ENCODE results near the gene HNF4A. TPM values are rescaled to one million over a fixed set of nuclear protein-coding genes. Genes with fewer than 3 reads are reported as not detected.

HNF4A gene
- 0.04 TPM for polyA plus RNA-seq (2013, experiment 1 of 2)
- polyA plus RNA-seq (2013, experiment 2 of 2), result 0.03 TPM

GRCh38 chr20:44355498-44356352, at the start of gene HNF4A:
Gene HNF4A, plus strand, starts transcription at chr20:44355699. Its CDS starts 106 bp downstream, at chr20:44355805.
- Histone ChIP-seq H3K79me1 (ENCODE audit: low read depth, low read length) (no peaks in the 10 kb centered on the region), H3K9me3 (replicated peaks in 1 of 2; ENCODE audit: control insufficient read depth in 2 of 2, insufficient read depth in 1 of 2, low read depth in 1 of 2, low read length in 2 of 2) (no peaks in the 10 kb centered on the region), H2BK5ac (ENCODE audit: low read length) (no peak within 1 kb of the TSS), H3K4ac (ENCODE audit: low read length) (no peak within 1 kb of the TSS), H2BK120ac (ENCODE audit: low read depth, low read length) (peak within 1 kb of the TSS; percentile 27), H2AK5ac (ENCODE audit: low read depth, low read length) (peak within 1 kb of the TSS; percentile 42), H2BK15ac (ENCODE audit: low read length) (no peak within 1 kb of the TSS), H3K4me2 (ENCODE audit: insufficient read depth, low read length, poor library complexity, severe bottlenecking) (no peak within 1 kb of the TSS), H3K4me3 (ENCODE audit: low read length in 2 of 2) (no peak within 1 kb of the TSS), H4K8ac (ENCODE audit: low read depth, low read length) (no peak within 1 kb of the TSS), H3K23ac (ENCODE audit: low read depth, low read length, poor library complexity) (peak within 1 kb of the TSS; percentile 46), H3K18ac (ENCODE audit: low read length) (peak within 1 kb of the TSS; percentile 73), H4K91ac (ENCODE audit: low read depth, low read length, poor library complexity) (no peak within 1 kb of the TSS), H3K9ac (ENCODE audit: low read depth, low read length, poor library complexity) (no peak within 1 kb of the TSS), H3K27ac (replicated peaks; ENCODE audit: low read length) (no peak within 1 kb of the TSS), H3K14ac (ENCODE audit: low read length) (peak within 1 kb of the TSS; percentile 42), H3K27me3 (ENCODE audit: control insufficient read depth in 3 of 3, insufficient read depth in 3 of 3, low read depth in 1 of 3, low read length in 3 of 3) (peaks cover 0 to 17% (median 0%) of the 10 kb centered on the region in 3 experiments), H2AFZ (ENCODE audit: low read length) (peak within 1 kb of the TSS; percentile 48), H3K4me1 (ENCODE audit: control insufficient read depth in 2 of 2, insufficient read depth in 1 of 2, low read depth in 1 of 2, low read length in 2 of 2) (peaks cover 2 to 13% of the 10 kb centered on the region in 2 donors), H2BK12ac (ENCODE audit: low read length) (no peak within 1 kb of the TSS), H3K36me3 (replicated peaks in 1 of 2; ENCODE audit: control insufficient read depth in 2 of 2, insufficient read depth in 2 of 2, low read length in 2 of 2) (no peaks in the 10 kb centered on the region)
- no peak for DNase-seq (ENCODE audit: low spot score)
- WGBS, 2 donors (ENCODE audit: extremely low coverage in 2 of 2, insufficient read length in 2 of 2, insufficient replicate concordance in 1 of 2), result no CpG with 5 or more reads among the region's 40 CpGs

GRCh38 chr20:44306927-44307326, 48.6 kb upstream of the HNF4A start:
- H3K4me1 ChIP-seq (ENCODE audit: control insufficient read depth in 2 of 2, insufficient read depth in 1 of 2, low read depth in 1 of 2, low read length in 2 of 2), result peaks cover 4 to 8% of the 10 kb centered on the region in 2 donors
- H4K91ac ChIP-seq (ENCODE audit: low read depth, low read length, poor library complexity), result no peak overlapping the region
- H2BK12ac ChIP-seq (ENCODE audit: low read length), result no peak overlapping the region
- H2AK5ac ChIP-seq (ENCODE audit: low read depth, low read length), result no peak overlapping the region
- no peaks in the 10 kb centered on the region for H3K9me3 ChIP-seq (replicated peaks in 1 of 2; ENCODE audit: control insufficient read depth in 2 of 2, insufficient read depth in 1 of 2, low read depth in 1 of 2, low read length in 2 of 2)
- H3K27ac ChIP-seq (replicated peaks; ENCODE audit: low read length), result no peak overlapping the region
- H4K8ac ChIP-seq (ENCODE audit: low read depth, low read length), result no peak overlapping the region
- no peak overlapping the region for H3K14ac ChIP-seq (ENCODE audit: low read length)
- H2BK120ac ChIP-seq (ENCODE audit: low read depth, low read length), result no peak overlapping the region
- no peak overlapping the region for H2AFZ ChIP-seq (ENCODE audit: low read length)
- no peak overlapping the region for H2BK15ac ChIP-seq (ENCODE audit: low read length)
- H3K18ac ChIP-seq (ENCODE audit: low read length), result no peak overlapping the region
- no peak overlapping the region for H3K4ac ChIP-seq (ENCODE audit: low read length)
- no peaks in the 10 kb centered on the region for H3K36me3 ChIP-seq (replicated peaks in 1 of 2; ENCODE audit: control insufficient read depth in 2 of 2, insufficient read depth in 2 of 2, low read length in 2 of 2)
- peaks cover 9% of the 10 kb centered on the region for H3K79me1 ChIP-seq (ENCODE audit: low read depth, low read length)
- WGBS, 2 donors (ENCODE audit: extremely low coverage in 2 of 2, insufficient read length in 2 of 2, insufficient replicate concordance in 1 of 2), result no CpG with 5 or more reads among the region's 9 CpGs
- H3K23ac ChIP-seq (ENCODE audit: low read depth, low read length, poor library complexity), result no peak overlapping the region
- DNase-seq (ENCODE audit: low spot score), result no peak
- H3K4me2 ChIP-seq (ENCODE audit: insufficient read depth, low read length, poor library complexity, severe bottlenecking), result no peak overlapping the region
- peaks cover 0 to 4% (median 3%) of the 10 kb centered on the region in 3 experiments for H3K27me3 ChIP-seq (ENCODE audit: control insufficient read depth in 3 of 3, insufficient read depth in 3 of 3, low read depth in 1 of 3, low read length in 3 of 3)
- no peak overlapping the region for H2BK5ac ChIP-seq (ENCODE audit: low read length)
- H3K4me3 ChIP-seq (ENCODE audit: low read length in 2 of 2), result peak overlapping the region in 1 of 2 donors; percentile 51
- H3K9ac ChIP-seq (ENCODE audit: low read depth, low read length, poor library complexity), result no peak overlapping the region

- no peak overlapping the region for H3K27ac ChIP-seq (replicated peaks; ENCODE audit: low read length)
- peak overlapping the region; percentile 97 for H2AFZ ChIP-seq (ENCODE audit: low read length)
- no peak for DNase-seq (ENCODE audit: low spot score)
- H3K9me3 ChIP-seq (replicated peaks in 1 of 2; ENCODE audit: control insufficient read depth in 2 of 2, insufficient read depth in 1 of 2, low read depth in 1 of 2, low read length in 2 of 2), result no peaks in the 10 kb centered on the region
- peak overlapping the region; percentile 75 for H2BK5ac ChIP-seq (ENCODE audit: low read length)
- H2BK12ac ChIP-seq (ENCODE audit: low read length), result no peak overlapping the region
- H3K27me3 ChIP-seq (ENCODE audit: control insufficient read depth in 3 of 3, insufficient read depth in 3 of 3, low read depth in 1 of 3, low read length in 3 of 3), result peaks cover 0 to 7% (median 5%) of the 10 kb centered on the region in 3 experiments
- peaks cover 4 to 7% of the 10 kb centered on the region in 2 donors for H3K4me1 ChIP-seq (ENCODE audit: control insufficient read depth in 2 of 2, insufficient read depth in 1 of 2, low read depth in 1 of 2, low read length in 2 of 2)
- H4K91ac ChIP-seq (ENCODE audit: low read depth, low read length, poor library complexity), result no peak overlapping the region
- peak overlapping the region; percentile 99 for H3K23ac ChIP-seq (ENCODE audit: low read depth, low read length, poor library complexity)
- H3K14ac ChIP-seq (ENCODE audit: low read length), result peak overlapping the region; percentile 100
- no peak overlapping the region for H3K18ac ChIP-seq (ENCODE audit: low read length)
- H3K4me3 ChIP-seq (ENCODE audit: low read length in 2 of 2), result peak overlapping the region; percentile 75 to 91
- peak overlapping the region; percentile 53 for H3K4ac ChIP-seq (ENCODE audit: low read length)
- H2BK15ac ChIP-seq (ENCODE audit: low read length), result no peak overlapping the region
- no CpG with 5 or more reads among the region's 17 CpGs for WGBS, 2 donors (ENCODE audit: extremely low coverage in 2 of 2, insufficient read length in 2 of 2, insufficient replicate concordance in 1 of 2)
- peak overlapping the region; percentile 95 for H2AK5ac ChIP-seq (ENCODE audit: low read depth, low read length)
- H3K36me3 ChIP-seq (replicated peaks in 1 of 2; ENCODE audit: control insufficient read depth in 2 of 2, insufficient read depth in 2 of 2, low read length in 2 of 2), result no peaks in the 10 kb centered on the region
- H3K4me2 ChIP-seq (ENCODE audit: insufficient read depth, low read length, poor library complexity, severe bottlenecking), result peak overlapping the region; percentile 99
- H4K8ac ChIP-seq (ENCODE audit: low read depth, low read length), result no peak overlapping the region
- H3K79me1 ChIP-seq (ENCODE audit: low read depth, low read length), result peaks cover 6% of the 10 kb centered on the region
- peak overlapping the region; percentile 97 for H3K9ac ChIP-seq (ENCODE audit: low read depth, low read length, poor library complexity)
- peak overlapping the region; percentile 81 for H2BK120ac ChIP-seq (ENCODE audit: low read depth, low read length)
Observed at GRCh38 chr20:44309763-44310663, 45.5 kb upstream of the HNF4A start.

All from neuronal stem cell (in vitro differentiated cells).